Prostate gland (tissue), 2 donors: Measurements from ENCODE around the gene TRIM24. TPM values are rescaled to one million over a fixed set of nuclear protein-coding genes. Genes with fewer than 3 reads are reported as not detected.

Experiments
- DNase-seq: peaks from one replicate; pipeline ENCODE4 v3.0.0-alpha.2; 2019; ENCODE audit warnings: low spot score
- H3K27ac ChIP-seq, 2 donors: fragments of 200-600 bp; sonication (generic); 2 replicates each; pipeline ENCODE4 v1.5.1; 2017 to 2019
- H3K27me3 ChIP-seq: fragments of 200-600 bp; sonication (generic); replicated peaks from 2 replicates; pipeline ENCODE4 v1.5.1; 2019; ENCODE audit not compliant: insufficient read depth
- H3K36me3 ChIP-seq, 2 donors: fragments of 200-600 bp; sonication (generic); 1 replicate in 1 of 2; 2 replicates in 1 of 2; pipeline versions ENCODE4 v1.5.1 to v1.8.1; 2017 to 2019
- H3K4me1 ChIP-seq: fragments of 200-600 bp; sonication (generic); replicated peaks from 2 replicates; pipeline ENCODE4 v1.5.1; 2019
- H3K4me3 ChIP-seq, 2 donors: fragments of 200-600 bp; sonication (generic); 2 replicates each; pipeline ENCODE4 v1.5.1; 2017 to 2019
- H3K9me3 ChIP-seq: fragments of 200-600 bp; sonication (generic); 2 replicates; pipeline ENCODE4 v1.5.1; 2017
- CTCF ChIP-seq, 4 experiments: fragments of 200-600 bp in 2 of 4; fragments of 450-650 bp in 2 of 4; sonication (generic) in 2 of 4; IDR thresholded peaks; 1 replicate in 3 of 4; 2 replicates in 1 of 4; pipeline ENCODE4 v1.5.1; 2016 to 2019; ENCODE audit warnings: antibody characterized with exemption in 4 of 4, mild to moderate bottlenecking in 2 of 4, moderate library complexity in 2 of 4
- POLR2A ChIP-seq: fragments of 450-650 bp; IDR thresholded peaks from one replicate; pipeline ENCODE4 v1.6.1; 2016; ENCODE audit warnings: antibody characterized with exemption, mild to moderate bottlenecking
- POLR2AphosphoS5 ChIP-seq: sonication (generic); formaldehyde crosslinking; IDR thresholded peaks from one replicate; pipeline ENCODE4 v1.6.1; 2017; ENCODE audit warnings: antibody characterized with exemption
- WGBS: methylation state at CpG from one replicate; pipeline ENCODE4 v1.1.5; 2018; 5-methylcytosine and 5-hydroxymethylcytosine counted together
- intact Hi-C: fragments of 100-400 bp; cut with DNase I; formaldehyde crosslinking; loops from one replicate; pipeline ENCODE4 v1.14.2; 2022
- total RNA-seq, 2 donors: library from RNA; depleted of rRNA; stranded (reverse); fragments of >200 nt; gene quantifications; one replicate each; pipeline ENCODE4 v1.1.0, GENCODE V29; 2016

Gene TRIM24
- total RNA-seq, 2 donors from 2014 or later = 38.9 to 42.6 TPM

- no peak for TF ChIP-seq POLR2AphosphoS5
- no peak for TF ChIP-seq POLR2A
- TF ChIP-seq CTCF (IDR thresholded peaks at IDR 0.05) = no peak
- 94% methylated on average over 2 of the region's 2 CpGs for WGBS
- Histone ChIP-seq H3K4me1 (no peaks in the 10 kb centered on the region), H3K4me3 (no peak overlapping the region), H3K36me3 (no peaks in the 10 kb centered on the region), H3K27me3 (no peaks in the 10 kb centered on the region), H3K27ac (peak overlapping the region in 1 of 2 donors; percentile 68), H3K9me3 (no peaks in the 10 kb centered on the region)
- no peak for DNase-seq
- intact Hi-C loops = no loop called here
Observed at GRCh38 chr7:138568655-138569054, 108.6 kb downstream of the TRIM24 start.

GRCh38 chr7:138569418-138569817 is 109.4 kb downstream of the TRIM24 start:
- no peaks in the 10 kb centered on the region for H3K9me3 ChIP-seq
- no peaks in the 10 kb centered on the region for H3K4me1 ChIP-seq
- no peaks in the 10 kb centered on the region for H3K36me3 ChIP-seq
- no peak overlapping the region for H3K4me3 ChIP-seq
- DNase-seq = no peak
- WGBS = 67% methylated on average over 3 of the region's 3 CpGs
- peak overlapping the region; percentile 33 to 68 for H3K27ac ChIP-seq
- intact Hi-C loops = no loop called here
- no peaks in the 10 kb centered on the region for H3K27me3 ChIP-seq
- TF ChIP-seq CTCF (IDR thresholded peaks at IDR 0.05) (no peak), POLR2A (no peak)

GRCh38 chr7:138570715-138571114 is 110.7 kb downstream of the TRIM24 start:
- no peak overlapping the region for H3K27ac ChIP-seq
- no peaks in the 10 kb centered on the region for H3K9me3 ChIP-seq
- no peaks in the 10 kb centered on the region for H3K27me3 ChIP-seq
- WGBS = 98% methylated on average over 4 of the region's 4 CpGs
- H3K36me3 ChIP-seq = no peaks in the 10 kb centered on the region
- H3K4me1 ChIP-seq = no peaks in the 10 kb centered on the region
- intact Hi-C loops = no loop called here
- TF ChIP-seq POLR2AphosphoS5 (no peak), POLR2A (no peak), CTCF (IDR thresholded peaks at IDR 0.05) (no peak)
- DNase-seq = no peak
- H3K4me3 ChIP-seq = no peak overlapping the region

- 90% methylated on average over 4 of the region's 4 CpGs for WGBS
- no peak overlapping the region for H3K4me3 ChIP-seq
- no peak overlapping the region for H3K27ac ChIP-seq
- TF ChIP-seq POLR2AphosphoS5 (no peak), POLR2A (no peak), CTCF (IDR thresholded peaks at IDR 0.05) (no peak)
- DNase-seq = no peak
- intact Hi-C loops = no loop called here
- no peaks in the 10 kb centered on the region for H3K27me3 ChIP-seq
- no peaks in the 10 kb centered on the region for H3K4me1 ChIP-seq
- H3K36me3 ChIP-seq = no peaks in the 10 kb centered on the region
- no peaks in the 10 kb centered on the region for H3K9me3 ChIP-seq
Observed at GRCh38 chr7:138573741-138574140, 113.7 kb downstream of the TRIM24 start.

- Histone ChIP-seq H3K4me1 (no peaks in the 10 kb centered on the region), H3K9me3 (no peaks in the 10 kb centered on the region), H3K27ac (no peak overlapping the region), H3K4me3 (no peak overlapping the region), H3K36me3 (no peaks in the 10 kb centered on the region), H3K27me3 (no peaks in the 10 kb centered on the region)
- no peak for DNase-seq
- TF ChIP-seq POLR2AphosphoS5 = no peak
- no peak for TF ChIP-seq CTCF (IDR thresholded peaks at IDR 0.05)
- no peak for TF ChIP-seq POLR2A
- intact Hi-C loops = no loop called here
- whole genome bisulfite sequencing = 92% methylated on average over 5 of the region's 5 CpGs
Observed at GRCh38 chr7:138575897-138576428, 115.9 kb downstream of the TRIM24 start.
